ENCODE data around the gene OR13J1.
"Not testable (repeated sequence)": the region's sequence is repeated elsewhere in the genome, so short reads cannot be mapped to it uniquely, and the experiment has no call there.

The OR13J1 gene

GRCh38 chr9:35870351-35870923, at the start of gene OR13J1:
Gene OR13J1, minus strand, starts transcription at chr9:35870401. Its CDS starts 0 bp downstream, at chr9:35870401.
- in situ Hi-C loops (cut with HindIII; ENCODE audit: low sequenced_read_pairs) = no loop called here

- in situ Hi-C loops (cut with HindIII; ENCODE audit: low sequenced_read_pairs) = no loop called here
Measured at GRCh38 chr9:35919212-35920008, 49.2 kb upstream of the OR13J1 start.

- in situ Hi-C loops (cut with HindIII; ENCODE audit: low sequenced_read_pairs) = no loop called here
Measured at GRCh38 chr9:35918780-35919179, 48.6 kb upstream of the OR13J1 start.

GRCh38 chr9:35917261-35917660, 47.1 kb upstream of the OR13J1 start:
- in situ Hi-C loops (cut with HindIII; ENCODE audit: low sequenced_read_pairs) = no loop called here

- in situ Hi-C loops (cut with HindIII; ENCODE audit: low sequenced_read_pairs) = no loop called here
Measured at GRCh38 chr9:35915681-35916294, 45.6 kb upstream of the OR13J1 start.

GRCh38 chr9:35914301-35914807, 44.2 kb upstream of the OR13J1 start:
- in situ Hi-C loops (cut with HindIII; ENCODE audit: low sequenced_read_pairs) = no loop called here

- in situ Hi-C loops (cut with HindIII; ENCODE audit: low sequenced_read_pairs) = not testable (repeated sequence)
Measured at GRCh38 chr9:35913429-35913828, 43.2 kb upstream of the OR13J1 start.

GRCh38 chr9:35912791-35913400, 42.7 kb upstream of the OR13J1 start:
- in situ Hi-C loops (cut with HindIII; ENCODE audit: low sequenced_read_pairs) = no loop called here

GRCh38 chr9:35911690-35912089, 41.5 kb upstream of the OR13J1 start:
- in situ Hi-C loops (cut with HindIII; ENCODE audit: low sequenced_read_pairs) = no loop called here

- in situ Hi-C loops (cut with HindIII; ENCODE audit: low sequenced_read_pairs) = no loop called here
Measured at GRCh38 chr9:35910613-35911359, 40.6 kb upstream of the OR13J1 start.

- in situ Hi-C loops (cut with HindIII; ENCODE audit: low sequenced_read_pairs) = no loop called here
Measured at GRCh38 chr9:35909687-35910612, 39.7 kb upstream of the OR13J1 start.

- in situ Hi-C loops (cut with HindIII; ENCODE audit: low sequenced_read_pairs) = no loop called here
Measured at GRCh38 chr9:35909274-35909673, 39.1 kb upstream of the OR13J1 start, which contains the start of gene SPAAR. Gene SPAAR, plus strand, starts transcription at chr9:35909490. Its CDS starts 974 bp downstream, at chr9:35910464.

- in situ Hi-C loops (cut with HindIII; ENCODE audit: low sequenced_read_pairs) = no loop called here
Measured at GRCh38 chr9:35908504-35909125, 38.4 kb upstream of the OR13J1 start.

- in situ Hi-C loops (cut with HindIII; ENCODE audit: low sequenced_read_pairs) = no loop called here
Measured at GRCh38 chr9:35907711-35908503, 37.7 kb upstream of the OR13J1 start.

- in situ Hi-C loops (cut with HindIII; ENCODE audit: low sequenced_read_pairs) = no loop called here
Measured at GRCh38 chr9:35906923-35907699, 36.9 kb upstream of the OR13J1 start.

- in situ Hi-C loops (cut with HindIII; ENCODE audit: low sequenced_read_pairs) = no loop called here
Measured at GRCh38 chr9:35905912-35906679, 35.9 kb upstream of the OR13J1 start, which contains the start of gene HRCT1. Gene HRCT1, plus strand, starts transcription at chr9:35906202. Its CDS starts 86 bp downstream, at chr9:35906288.
